ENCODE results near the gene THUMPD2.
"Not testable (repeated sequence)": the region's sequence is repeated elsewhere in the genome, so short reads cannot be mapped to it uniquely, and the experiment has no call there.

Gene THUMPD2

GRCh38 chr2:39778775-39779340, at the start of gene THUMPD2:
TSS of gene THUMPD2 (minus strand) at chr2:39779258. CDS start at chr2:39779239, 19 bp downstream.
- peak; percentile 80 for DNase-seq

- no peak for DNase-seq
These were observed 42.8 kb upstream of the THUMPD2 start for GRCh38 chr2:39821871-39822270.

GRCh38 chr2:39816845-39817244, 37.8 kb upstream of the THUMPD2 start:
- no peak for DNase-seq

- DNase-seq: no peak
These were observed 37.4 kb upstream of the THUMPD2 start for GRCh38 chr2:39816428-39816827.

- no peak for DNase-seq
These were observed 27.0 kb upstream of the THUMPD2 start for GRCh38 chr2:39805936-39806608.

GRCh38 chr2:39803839-39804238, 24.8 kb upstream of the THUMPD2 start:
- DNase-seq: no peak

- no peak for DNase-seq
These were observed 21.7 kb upstream of the THUMPD2 start for GRCh38 chr2:39800752-39801151.

- DNase-seq: no peak
These were observed 17.1 kb upstream of the THUMPD2 start for GRCh38 chr2:39796134-39796533.

GRCh38 chr2:39790216-39790818, 11.3 kb upstream of the THUMPD2 start:
- not testable (repeated sequence) for DNase-seq

- DNase-seq: no peak
These were observed 8.9 kb upstream of the THUMPD2 start for GRCh38 chr2:39787950-39788349.

- no peak for DNase-seq
These were observed 7.9 kb upstream of the THUMPD2 start for GRCh38 chr2:39786761-39787522.

GRCh38 chr2:39782591-39782990, 3.5 kb upstream of the THUMPD2 start:
- no peak for DNase-seq

- no peak for DNase-seq
These were observed 2.6 kb upstream of the THUMPD2 start for GRCh38 chr2:39781697-39782096.

GRCh38 chr2:39780825-39781600, 2.0 kb upstream of the THUMPD2 start:
- DNase-seq: no peak

GRCh38 chr2:39779927-39780326, 869 bp upstream of the THUMPD2 start:
- no peak for DNase-seq

GRCh38 chr2:39779341-39779851, 338 bp upstream of the THUMPD2 start:
- DNase-seq: peak; percentile 9

GRCh38 chr2:39778233-39778632, 825 bp downstream of the THUMPD2 start:
- no peak for DNase-seq

GRCh38 chr2:39772812-39773152, 6.3 kb downstream of the THUMPD2 start:
- DNase-seq: no peak

- DNase-seq: no peak
These were observed 6.8 kb downstream of the THUMPD2 start for GRCh38 chr2:39772086-39772811.

GRCh38 chr2:39762448-39762847, 16.6 kb downstream of the THUMPD2 start:
- DNase-seq: no peak

- DNase-seq: no peak
These were observed 21.9 kb downstream of the THUMPD2 start for GRCh38 chr2:39757156-39757555.

GRCh38 chr2:39755466-39755865, 23.6 kb downstream of the THUMPD2 start:
- no peak for DNase-seq

All from RPMI8226 (cell line).